ENCODE measurements around the gene PPIP5K2. TPM values are rescaled to one million over a fixed set of nuclear protein-coding genes. Genes with fewer than 3 reads are reported as not detected.

PPIP5K2 gene
- total RNA-seq, 1 donor = 78.5 TPM

DNA sequence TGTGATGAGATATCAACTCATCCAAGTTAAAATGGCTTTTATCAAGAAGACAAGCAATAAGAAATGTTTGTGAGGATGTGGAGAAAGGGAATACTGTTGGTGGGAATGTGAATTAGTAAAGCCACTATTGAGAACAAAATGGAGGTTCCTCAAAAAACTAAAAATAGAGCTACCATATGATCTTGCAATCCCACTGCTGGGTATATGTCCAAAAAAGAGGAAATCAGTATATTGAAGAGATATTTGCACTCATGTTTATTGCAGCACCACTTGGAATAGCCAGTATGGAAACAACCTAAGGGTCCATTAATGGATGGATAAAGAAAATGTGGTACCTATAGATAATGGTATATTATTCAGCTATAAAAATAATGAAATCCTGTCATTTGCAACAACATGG lies 25.1 kb downstream of the PPIP5K2 start:
- DNase-seq (ENCODE audit: insufficient read length, low spot score, missing footprints) = no peak
- Histone ChIP-seq H4K20me1 (ENCODE audit: insufficient read depth, low read length) (no peaks in the 10 kb centered on the region), H3K36me3 (ENCODE audit: insufficient read depth, low read length) (peaks cover 7% of the 10 kb centered on the region), H3K79me2 (ENCODE audit: insufficient read depth, low read length) (no peaks in the 10 kb centered on the region), H2AFZ (ENCODE audit: low read length) (no peak overlapping the region), H3K4me3 (ENCODE audit: insufficient read depth, low read length) (no peak overlapping the region), H3K27me3 (ENCODE audit: insufficient read depth, low read length) (no peaks in the 10 kb centered on the region), H3K4me1 (ENCODE audit: insufficient read depth, low read length) (no peaks in the 10 kb centered on the region), H3K4me2 (ENCODE audit: insufficient read depth, low read length) (no peak overlapping the region), H3K27ac (ENCODE audit: low read depth, low read length) (no peak overlapping the region), H3K9me3 (ENCODE audit: low read depth, low read length) (no peaks in the 10 kb centered on the region)
- TF ChIP-seq, protein P1, sequence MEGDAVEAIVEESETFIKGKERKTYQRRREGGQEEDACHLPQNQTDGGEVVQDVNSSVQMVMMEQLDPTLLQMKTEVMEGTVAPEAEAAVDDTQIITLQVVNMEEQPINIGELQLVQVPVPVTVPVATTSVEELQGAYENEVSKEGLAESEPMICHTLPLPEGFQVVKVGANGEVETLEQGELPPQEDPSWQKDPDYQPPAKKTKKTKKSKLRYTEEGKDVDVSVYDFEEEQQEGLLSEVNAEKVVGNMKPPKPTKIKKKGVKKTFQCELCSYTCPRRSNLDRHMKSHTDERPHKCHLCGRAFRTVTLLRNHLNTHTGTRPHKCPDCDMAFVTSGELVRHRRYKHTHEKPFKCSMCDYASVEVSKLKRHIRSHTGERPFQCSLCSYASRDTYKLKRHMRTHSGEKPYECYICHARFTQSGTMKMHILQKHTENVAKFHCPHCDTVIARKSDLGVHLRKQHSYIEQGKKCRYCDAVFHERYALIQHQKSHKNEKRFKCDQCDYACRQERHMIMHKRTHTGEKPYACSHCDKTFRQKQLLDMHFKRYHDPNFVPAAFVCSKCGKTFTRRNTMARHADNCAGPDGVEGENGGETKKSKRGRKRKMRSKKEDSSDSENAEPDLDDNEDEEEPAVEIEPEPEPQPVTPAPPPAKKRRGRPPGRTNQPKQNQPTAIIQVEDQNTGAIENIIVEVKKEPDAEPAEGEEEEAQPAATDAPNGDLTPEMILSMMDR (IDR thresholded peaks at IDR 0.05; ENCODE audit: extremely low read depth, low read depth, low read length) = no peak

DNA sequence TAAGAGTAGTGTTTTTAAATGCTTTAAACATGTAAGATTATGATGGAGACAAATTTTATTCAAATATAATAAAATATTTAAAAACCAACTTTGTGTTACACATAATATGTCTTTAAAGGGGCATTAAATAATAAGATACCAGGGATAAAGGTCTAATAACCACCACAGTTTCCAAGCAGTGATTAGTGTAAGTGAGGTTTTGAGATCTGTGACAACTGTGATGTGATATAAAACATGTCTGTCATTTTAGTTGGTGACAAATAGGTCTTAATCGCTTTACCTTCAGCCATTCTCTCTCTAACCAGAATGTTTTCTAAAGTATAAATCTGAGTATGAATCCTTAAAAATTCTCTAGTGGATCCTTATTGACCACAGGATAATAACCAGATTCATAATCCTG lies 28.1 kb downstream of the PPIP5K2 start:
- Histone ChIP-seq H3K27me3 (ENCODE audit: insufficient read depth, low read length) (no peaks in the 10 kb centered on the region), H3K27ac (ENCODE audit: low read depth, low read length) (no peak overlapping the region), H3K36me3 (ENCODE audit: insufficient read depth, low read length) (peaks cover 12% of the 10 kb centered on the region), H4K20me1 (ENCODE audit: insufficient read depth, low read length) (no peaks in the 10 kb centered on the region), H3K4me2 (ENCODE audit: insufficient read depth, low read length) (no peak overlapping the region), H3K4me1 (ENCODE audit: insufficient read depth, low read length) (no peaks in the 10 kb centered on the region), H3K4me3 (ENCODE audit: insufficient read depth, low read length) (no peak overlapping the region), H3K79me2 (ENCODE audit: insufficient read depth, low read length) (no peaks in the 10 kb centered on the region), H2AFZ (ENCODE audit: low read length) (no peak overlapping the region), H3K9me3 (ENCODE audit: low read depth, low read length) (no peaks in the 10 kb centered on the region)
- DNase-seq (ENCODE audit: insufficient read length, low spot score, missing footprints) = no peak
- TF ChIP-seq, protein P1 (IDR thresholded peaks at IDR 0.05; ENCODE audit: extremely low read depth, low read depth, low read length) = no peak

DNA sequence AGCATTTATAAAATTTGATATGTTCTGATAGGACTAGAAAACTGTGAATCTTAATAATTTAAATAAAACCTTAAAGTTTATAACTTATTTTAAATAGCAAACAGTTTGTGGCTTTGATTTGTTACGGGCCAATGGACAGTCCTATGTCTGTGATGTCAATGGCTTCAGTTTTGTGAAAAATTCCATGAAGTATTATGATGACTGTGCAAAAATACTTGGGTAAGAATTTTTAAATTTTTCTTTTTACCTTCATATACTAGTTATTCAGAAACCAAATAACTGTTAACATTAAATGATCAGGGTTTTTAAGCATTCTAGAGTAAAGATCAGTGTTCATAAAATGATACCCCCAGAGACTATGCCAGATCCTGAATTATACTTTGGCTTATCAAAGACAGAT lies 31.1 kb downstream of the PPIP5K2 start:
- Histone ChIP-seq H3K4me1 (ENCODE audit: insufficient read depth, low read length) (no peaks in the 10 kb centered on the region), H3K27me3 (ENCODE audit: insufficient read depth, low read length) (no peaks in the 10 kb centered on the region), H3K27ac (ENCODE audit: low read depth, low read length) (no peak overlapping the region), H3K79me2 (ENCODE audit: insufficient read depth, low read length) (no peaks in the 10 kb centered on the region), H3K9me3 (ENCODE audit: low read depth, low read length) (no peaks in the 10 kb centered on the region), H3K4me3 (ENCODE audit: insufficient read depth, low read length) (no peak overlapping the region), H2AFZ (ENCODE audit: low read length) (no peak overlapping the region), H3K36me3 (ENCODE audit: insufficient read depth, low read length) (peaks cover 24% of the 10 kb centered on the region), H4K20me1 (ENCODE audit: insufficient read depth, low read length) (no peaks in the 10 kb centered on the region), H3K4me2 (ENCODE audit: insufficient read depth, low read length) (no peak overlapping the region)
- DNase-seq (ENCODE audit: insufficient read length, low spot score, missing footprints) = no peak
- TF ChIP-seq, protein P1 (IDR thresholded peaks at IDR 0.05; ENCODE audit: extremely low read depth, low read depth, low read length) = no peak

DNA sequence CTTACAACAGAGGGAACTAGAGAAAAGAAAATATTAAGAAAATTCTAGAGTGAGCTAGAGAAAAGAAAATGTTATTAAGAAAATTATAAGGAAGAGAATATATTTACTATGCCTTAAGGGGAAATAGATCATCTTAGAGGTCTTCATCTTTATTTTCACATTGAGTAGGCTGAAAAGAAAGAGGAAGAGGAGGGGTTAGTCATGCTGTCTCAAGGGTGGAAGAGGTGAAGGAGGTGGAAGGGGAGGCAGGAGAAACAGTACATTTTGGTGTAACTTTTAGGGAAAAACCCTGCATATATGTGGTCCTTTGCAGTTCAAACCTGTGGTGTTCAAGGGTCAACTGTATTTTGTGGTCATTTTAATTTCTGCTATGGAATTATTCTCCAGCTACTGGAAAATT lies 46.6 kb downstream of the PPIP5K2 start:
- TF ChIP-seq, protein P1 (IDR thresholded peaks at IDR 0.05; ENCODE audit: extremely low read depth, low read depth, low read length) = no peak
- no peaks in the 10 kb centered on the region for H3K9me3 ChIP-seq (ENCODE audit: low read depth, low read length)
- no peaks in the 10 kb centered on the region for H4K20me1 ChIP-seq (ENCODE audit: insufficient read depth, low read length)
- no peak overlapping the region for H3K4me3 ChIP-seq (ENCODE audit: insufficient read depth, low read length)
- peaks cover 12% of the 10 kb centered on the region for H3K36me3 ChIP-seq (ENCODE audit: insufficient read depth, low read length)
- H3K27me3 ChIP-seq (ENCODE audit: insufficient read depth, low read length) = no peaks in the 10 kb centered on the region
- no peaks in the 10 kb centered on the region for H3K79me2 ChIP-seq (ENCODE audit: insufficient read depth, low read length)
- H3K27ac ChIP-seq (ENCODE audit: low read depth, low read length) = no peak overlapping the region
- no peaks in the 10 kb centered on the region for H3K4me1 ChIP-seq (ENCODE audit: insufficient read depth, low read length)
- no peak overlapping the region for H2AFZ ChIP-seq (ENCODE audit: low read length)
- no peak overlapping the region for H3K4me2 ChIP-seq (ENCODE audit: insufficient read depth, low read length)
- DNase-seq (ENCODE audit: insufficient read length, low spot score, missing footprints) = no peak
